Stimulated activated memory B cell treated with anti-CD40 and anti-IgM and Interleukin-4, amounts not matched to agents 10 μg/mL and 1 μg/mL and 100 μg/mL, for 72 hours (primary cell): ENCODE results near the gene NRF1.

Source experiments
- ATAC-seq: fragments of 150-1000 bp; cut with Tn5 transposase; 2 replicates; pipeline ENCODE4 v1.10.0; 2021
- H3K27ac Mint-ChIP-seq: one replicate; pipeline ENCODE4 v1.8.0; 2022; ENCODE audit warnings: mild to moderate bottlenecking, mixed read lengths
- H3K27me3 Mint-ChIP-seq: one replicate; pipeline ENCODE4 v1.8.0; 2022; ENCODE audit warnings: mixed read lengths
- H3K36me3 Mint-ChIP-seq: one replicate; pipeline ENCODE4 v1.8.0; 2022; ENCODE audit warnings: mixed read lengths
- H3K4me1 Mint-ChIP-seq: one replicate; pipeline ENCODE4 v1.8.0; 2022; ENCODE audit warnings: mixed read lengths
- H3K4me3 Mint-ChIP-seq: one replicate; pipeline ENCODE4 v1.8.0; 2022; ENCODE audit warnings: mild to moderate bottlenecking, moderate library complexity, mixed read lengths
- H3K9me3 Mint-ChIP-seq: one replicate; pipeline ENCODE4 v1.8.0; 2022; ENCODE audit warnings: mixed read lengths

The NRF1 gene

DNA sequence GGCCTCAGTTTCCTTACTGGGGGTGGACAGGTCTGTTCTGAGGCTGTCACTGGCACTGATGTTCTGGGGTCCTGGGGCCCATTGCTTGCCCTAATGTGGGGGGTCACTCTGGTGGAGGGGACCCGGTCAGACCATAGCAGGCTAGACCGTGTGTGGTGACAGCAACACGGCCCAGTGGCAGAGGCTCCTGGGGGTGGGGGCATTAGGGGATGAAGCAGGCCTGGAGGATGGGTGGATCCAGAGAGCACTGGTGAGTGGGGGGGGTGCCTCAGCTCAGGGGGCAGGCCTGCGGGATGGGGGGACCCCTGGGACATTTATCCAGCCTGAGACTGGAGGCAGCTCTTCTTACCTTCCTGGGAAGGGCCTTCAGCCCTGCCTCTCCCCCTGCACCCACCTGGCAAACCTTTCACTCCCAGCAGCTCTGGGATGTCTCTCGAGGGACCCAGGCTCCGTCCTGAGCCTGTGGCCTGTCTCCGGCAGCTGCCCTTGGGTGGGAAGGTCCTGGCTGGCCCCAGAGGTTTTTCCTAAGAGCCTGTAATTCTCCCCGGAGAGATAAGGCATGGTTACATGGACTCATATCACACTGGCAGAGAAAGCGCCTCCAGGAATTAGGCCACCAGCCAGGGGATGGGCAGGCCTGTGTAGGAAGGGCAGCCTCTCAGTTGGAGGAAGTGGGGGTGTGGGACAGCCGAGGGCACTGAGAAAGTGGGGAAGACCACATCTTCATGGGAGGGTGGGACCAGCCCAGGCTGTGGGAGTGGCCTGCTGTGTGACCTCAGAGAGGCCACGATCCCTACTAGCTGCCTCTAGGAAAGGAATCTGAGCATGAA lies 193.6 kb downstream of the NRF1 start:
- Mint-ChIP-seq H3K27ac (no peak overlapping the region), H3K36me3 (no peaks in the 10 kb centered on the region), H3K4me1 (no peaks in the 10 kb centered on the region), H3K4me3 (no peak overlapping the region), H3K9me3 (no peaks in the 10 kb centered on the region), H3K27me3 (peaks cover 10% of the 10 kb centered on the region)
- ATAC-seq: no peak
